Epithelial cell of prostate (primary cell): ENCODE data around the gene MAP4K5.

ENCODE experiments used
- DNase-seq: peaks from one replicate; pipeline ENCODE4 v3.0.0-alpha.2; 2011; ENCODE audit warnings: low read depth, low spot score
- H3K27ac ChIP-seq: fragments of 450-650 bp; 2 replicates; pipeline ENCODE4 v1.5.1; 2017; ENCODE audit warnings: mild to moderate bottlenecking

Gene MAP4K5

GRCh38 chr14:50488521-50488920, 43.8 kb downstream of the MAP4K5 start:
- no peak overlapping the region for H3K27ac ChIP-seq
- DNase-seq, result no peak

- no peak overlapping the region for H3K27ac ChIP-seq
- DNase-seq, result no peak
These were observed 53.3 kb downstream of the MAP4K5 start for GRCh38 chr14:50479041-50479440.

DNA sequence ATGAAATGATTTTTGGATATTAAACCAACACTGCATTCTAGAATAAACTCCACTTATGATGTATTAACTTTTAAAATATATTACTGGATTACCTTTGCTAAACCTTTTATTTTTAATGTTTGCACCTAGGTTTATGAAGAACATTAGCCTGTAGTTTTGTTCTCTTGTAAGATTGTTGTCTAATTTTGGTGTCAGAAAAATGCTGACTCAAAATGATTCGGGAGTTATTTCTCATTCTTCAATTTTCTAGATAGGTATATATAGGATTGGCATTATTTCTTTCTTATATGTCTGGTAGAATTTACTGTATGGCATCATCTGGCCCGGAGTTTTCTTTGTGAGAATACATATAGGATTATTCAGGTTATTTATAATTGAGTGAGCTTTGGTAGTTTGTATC, 54.6 kb downstream of the MAP4K5 start:
- DNase-seq, result no peak
- no peak overlapping the region for H3K27ac ChIP-seq

- DNase-seq, result no peak
- no peak overlapping the region for H3K27ac ChIP-seq
These were observed 56.2 kb downstream of the MAP4K5 start for GRCh38 chr14:50476134-50476533.

DNA sequence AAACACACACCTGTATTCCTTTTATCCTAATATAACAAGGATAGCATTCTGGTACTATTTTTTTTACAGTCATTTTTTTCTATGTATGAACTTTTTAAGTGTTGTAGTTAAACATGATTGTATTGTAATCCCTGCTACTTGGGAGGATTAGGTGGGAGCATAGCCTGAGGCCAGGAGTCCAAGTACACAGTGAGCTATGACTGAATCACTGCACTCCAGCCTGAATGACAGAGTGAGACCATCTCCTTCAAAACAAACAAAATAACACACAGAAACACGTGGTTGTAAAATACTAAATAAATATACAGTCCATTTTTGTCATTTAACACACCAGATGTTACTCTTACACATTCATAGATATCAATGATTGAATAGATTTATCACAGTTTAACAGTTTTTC, 56.9 kb downstream of the MAP4K5 start:
- DNase-seq, result peak; percentile 2
- H3K27ac ChIP-seq, result no peak overlapping the region

DNA sequence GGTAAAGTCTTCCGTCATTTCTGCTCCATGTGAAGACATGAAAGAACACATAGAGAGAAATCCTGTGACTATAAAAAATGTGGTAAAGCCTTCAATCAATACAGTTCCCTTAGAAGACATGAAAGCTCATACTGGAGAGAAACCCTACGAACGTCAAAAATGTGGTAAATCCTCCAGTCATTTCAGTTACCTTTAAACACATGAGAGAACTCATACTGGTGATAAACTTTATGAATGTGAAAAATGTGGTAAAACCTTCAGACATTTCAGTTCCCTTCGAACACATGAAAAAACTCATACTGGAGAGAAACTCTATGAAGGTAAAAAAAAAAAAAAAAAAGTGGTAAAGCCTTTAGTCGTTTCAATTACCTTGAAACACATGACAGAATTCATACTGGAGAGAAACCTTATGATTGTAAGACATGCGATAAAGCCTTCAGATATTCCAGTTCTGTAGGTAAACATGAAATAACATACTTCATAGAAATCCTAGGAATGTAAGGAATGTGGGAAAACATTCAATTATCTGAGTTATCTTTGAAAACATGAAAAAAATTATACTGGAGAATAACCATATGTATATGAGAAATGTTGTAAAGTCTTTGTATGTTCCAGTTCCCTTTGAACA, 60.4 kb downstream of the MAP4K5 start:
- no peak for DNase-seq

DNA sequence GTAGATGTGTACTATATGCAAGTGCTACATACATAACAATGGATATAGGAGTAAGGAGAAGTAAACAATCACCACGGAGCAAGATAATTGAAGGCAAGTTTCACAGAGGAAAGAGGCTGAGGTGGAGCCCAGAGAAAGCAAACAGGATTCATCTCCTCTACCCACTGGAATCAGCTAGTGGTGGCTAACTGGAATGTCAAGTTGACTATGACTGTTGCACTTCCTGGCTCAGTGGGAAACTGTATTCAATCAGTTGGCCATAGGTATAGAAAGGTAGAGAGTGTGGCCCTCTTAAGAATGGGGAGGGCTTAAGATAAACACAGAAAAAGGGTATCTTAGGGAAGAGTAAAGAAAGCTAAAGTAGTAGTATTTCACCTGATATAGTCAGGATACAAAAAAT, 62.4 kb downstream of the MAP4K5 start:
- DNase-seq, result no peak
- H3K27ac ChIP-seq, result no peak overlapping the region

More for the DNA sequence above, 60.4 kb downstream of the MAP4K5 start:
- H3K27ac ChIP-seq, result no peak overlapping the region

- DNase-seq, result no peak
- no peak overlapping the region for H3K27ac ChIP-seq
These were observed 70.3 kb downstream of the MAP4K5 start for GRCh38 chr14:50462111-50462510.

GRCh38 chr14:50453869-50454268, 78.5 kb downstream of the MAP4K5 start:
- H3K27ac ChIP-seq, result peak overlapping the region; percentile 55
- no peak for DNase-seq

- peak; percentile 74 for DNase-seq
- peak overlapping the region; percentile 55 for H3K27ac ChIP-seq
These were observed 79.2 kb downstream of the MAP4K5 start for GRCh38 chr14:50452979-50453705.

DNA sequence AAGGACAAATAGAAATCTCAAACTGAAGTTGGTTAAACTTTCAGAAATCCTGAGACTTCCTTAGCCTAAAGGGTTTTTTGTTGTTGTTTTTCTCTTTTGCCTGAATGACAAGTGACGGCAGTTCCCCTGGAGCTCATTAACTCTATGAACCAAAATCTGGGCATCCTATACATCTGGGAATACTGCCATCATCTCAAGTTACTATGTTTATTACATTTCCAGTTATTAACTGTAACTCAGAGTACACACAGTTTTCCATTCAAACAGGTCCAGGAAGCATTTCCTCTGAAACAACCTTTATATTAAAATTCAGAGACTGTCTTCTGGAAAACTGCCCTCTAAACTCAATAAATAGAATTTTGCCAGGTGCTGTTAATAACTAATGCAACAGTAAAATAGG, 80.1 kb downstream of the MAP4K5 start:
- no peak for DNase-seq
- peak overlapping the region; percentile 55 for H3K27ac ChIP-seq

GRCh38 chr14:50451854-50452253, 80.5 kb downstream of the MAP4K5 start:
- no peak overlapping the region for H3K27ac ChIP-seq
- DNase-seq, result no peak

DNA sequence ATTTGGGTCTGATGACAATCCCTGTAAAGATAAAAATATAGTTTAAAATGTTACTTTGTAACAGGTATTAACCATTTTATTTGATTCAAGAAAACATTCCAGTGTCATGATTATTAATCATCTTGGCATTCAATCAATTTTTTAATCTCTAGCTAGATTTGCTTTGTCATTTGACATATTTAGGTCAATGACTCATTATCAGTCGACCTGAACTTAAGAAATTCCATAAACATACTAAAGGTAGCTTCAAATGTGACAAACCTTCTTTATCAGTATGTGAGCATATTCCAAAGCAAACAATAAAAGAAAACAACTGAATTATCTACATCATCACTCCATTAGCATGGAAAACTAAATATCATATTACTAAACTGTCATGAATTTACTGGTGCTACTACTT, 84.9 kb downstream of the MAP4K5 start:
- peak overlapping the region; percentile 15 for H3K27ac ChIP-seq
- DNase-seq, result peak; percentile 43

GRCh38 chr14:50434528-50434927, 97.8 kb downstream of the MAP4K5 start:
- H3K27ac ChIP-seq, result no peak overlapping the region
- DNase-seq, result no peak

DNA sequence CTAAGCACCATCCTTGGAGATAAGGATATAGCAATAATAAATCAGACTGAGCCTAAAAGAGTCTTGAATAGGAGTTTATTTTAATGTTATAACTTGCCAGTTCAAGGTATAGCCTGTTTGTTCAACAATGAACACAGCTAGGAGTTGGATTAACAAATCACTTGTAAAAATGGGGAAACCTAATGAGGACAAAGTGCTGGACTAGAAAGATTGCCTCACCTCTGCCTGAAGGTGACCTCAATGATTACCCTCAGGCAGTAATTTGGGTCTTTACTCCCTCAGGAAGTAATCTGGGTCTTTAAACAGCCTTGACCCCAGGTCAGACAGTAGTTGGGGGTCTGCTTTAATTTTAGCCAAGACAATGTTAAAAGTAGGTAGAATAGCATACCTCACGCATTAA, 100.2 kb downstream of the MAP4K5 start:
- DNase-seq, result no peak
- H3K27ac ChIP-seq, result no peak overlapping the region

DNA sequence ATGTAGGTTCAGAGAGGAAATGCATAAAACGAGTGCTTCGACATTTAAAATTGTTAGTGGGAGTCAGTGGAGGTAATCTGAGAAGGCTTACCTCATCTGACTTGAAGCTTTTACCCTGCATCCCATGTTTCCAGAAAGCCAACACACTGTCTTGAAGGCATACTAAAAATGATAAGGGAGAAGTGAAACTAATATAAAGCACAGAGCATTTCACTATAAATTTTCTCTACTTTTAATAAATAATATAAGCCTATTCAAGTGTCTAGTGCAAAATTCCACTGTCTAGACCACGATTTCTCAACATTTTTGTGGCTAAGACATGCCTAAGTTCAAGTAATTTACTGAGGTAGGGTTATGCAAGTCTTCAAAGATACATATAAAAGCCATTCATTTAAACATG, 106.6 kb downstream of the MAP4K5 start:
- DNase-seq, result no peak
- H3K27ac ChIP-seq, result no peak overlapping the region

DNA sequence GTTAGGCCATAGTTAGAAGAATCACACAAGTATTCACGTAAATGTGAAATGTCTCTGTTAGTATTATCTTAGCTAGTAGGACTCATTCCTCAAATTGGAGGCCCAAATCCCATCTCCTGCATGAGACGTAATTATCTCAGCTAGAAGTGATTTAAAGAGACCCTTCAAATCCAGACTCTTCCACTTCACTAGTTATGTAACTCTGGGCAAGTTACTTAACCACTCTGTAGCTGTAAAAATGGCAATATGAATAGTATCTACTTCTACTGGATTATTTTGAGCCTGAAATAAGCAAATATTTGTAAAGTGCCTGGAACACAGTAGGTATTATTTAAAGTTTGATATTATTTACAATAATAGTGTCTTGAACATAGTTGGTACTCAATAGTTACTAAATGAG, 107.3 kb downstream of the MAP4K5 start:
- H3K27ac ChIP-seq, result no peak overlapping the region
- no peak for DNase-seq

DNA sequence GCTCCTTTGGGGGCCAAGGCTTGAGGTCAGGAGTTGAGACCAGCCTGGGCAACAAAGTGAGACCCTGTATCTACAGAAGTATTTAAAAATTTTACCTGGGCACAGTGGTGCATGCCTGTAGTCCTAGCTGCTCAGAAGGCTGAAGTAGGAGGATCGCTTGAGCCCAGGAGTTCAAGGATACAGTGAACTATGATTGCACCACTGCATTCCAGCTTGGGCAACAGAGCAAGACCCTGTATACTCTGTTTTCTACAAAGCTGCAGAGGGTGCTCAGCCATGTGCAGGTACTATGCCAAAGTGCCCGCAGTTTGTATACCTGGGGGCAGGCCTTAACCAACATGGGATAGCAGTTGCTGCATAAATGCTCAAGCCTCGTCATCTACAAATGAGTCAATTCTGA, 108.8 kb downstream of the MAP4K5 start:
- no peak overlapping the region for H3K27ac ChIP-seq
- DNase-seq, result no peak

- DNase-seq, result no peak
- H3K27ac ChIP-seq, result no peak overlapping the region
These were observed 110.9 kb downstream of the MAP4K5 start for GRCh38 chr14:50421499-50421898.

GRCh38 chr14:50417853-50418252, 114.5 kb downstream of the MAP4K5 start:
- no peak for DNase-seq
- no peak overlapping the region for H3K27ac ChIP-seq

DNA sequence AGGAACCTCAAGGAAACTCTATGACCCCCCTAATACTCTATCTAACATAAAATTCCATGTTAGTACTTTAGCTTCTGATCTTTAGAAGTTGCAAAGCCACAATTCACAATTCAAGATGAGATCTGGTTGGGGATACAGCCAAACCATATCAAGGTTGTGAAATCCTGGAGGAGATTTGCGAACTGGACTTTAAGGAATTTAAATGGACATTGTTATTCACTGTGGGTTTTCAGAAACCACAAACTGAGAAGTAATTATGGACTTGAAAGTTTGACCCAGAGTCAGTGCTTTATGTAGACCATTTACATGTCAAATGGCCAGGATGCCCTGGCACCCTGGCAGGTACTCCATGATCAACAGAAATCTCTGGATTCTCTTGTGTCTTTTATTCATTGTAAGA, 121.4 kb downstream of the MAP4K5 start:
- no peak overlapping the region for H3K27ac ChIP-seq
- no peak for DNase-seq

GRCh38 chr14:50410071-50410470, 122.3 kb downstream of the MAP4K5 start:
- no peak for DNase-seq
- H3K27ac ChIP-seq, result no peak overlapping the region
